ENCODE measurements around the gene SLC25A26. TPM values are rescaled to one million over a fixed set of nuclear protein-coding genes. Genes with fewer than 3 reads are reported as not detected.

SLC25A26 gene
- total RNA-seq, 3 donors from 2014 or later, result 25.6 to 31.4 (median 30.9) TPM

- DNase-seq (ENCODE audit: low spot score in 2 of 2), result no peak
Measured at GRCh38 chr3:66229931-66230330, 9.1 kb downstream of the SLC25A26 start.

GRCh38 chr3:66233033-66233432 lies 12.2 kb downstream of the SLC25A26 start:
- Histone ChIP-seq H3K36me3 (no peaks in the 10 kb centered on the region), H3K27me3 (no peaks in the 10 kb centered on the region), H3K27ac (no peak overlapping the region), H3K9me3 (no peaks in the 10 kb centered on the region), H3K4me3 (no peak overlapping the region), H3K4me1 (no peaks in the 10 kb centered on the region)
- TF ChIP-seq POLR2AphosphoS5 (IDR thresholded peaks at IDR 0.05), result no peak
- no peak for TF ChIP-seq CTCF (IDR thresholded peaks at IDR 0.05)
- TF ChIP-seq POLR2A (IDR thresholded peaks at IDR 0.05), result no peak
- no peak for DNase-seq (ENCODE audit: low spot score in 2 of 2)
- intact Hi-C loops (cut with DNase I; ENCODE audit: low total_unique reads), result no loop called here

More at GRCh38 chr3:66229931-66230330, 9.1 kb downstream of the SLC25A26 start:
- TF ChIP-seq POLR2AphosphoS5 (IDR thresholded peaks at IDR 0.05) (no peak), POLR2A (IDR thresholded peaks at IDR 0.05) (no peak), CTCF (IDR thresholded peaks at IDR 0.05) (no peak)
- intact Hi-C loops (cut with DNase I; ENCODE audit: low total_unique reads), result no loop called here
- Histone ChIP-seq H3K9me3 (no peaks in the 10 kb centered on the region), H3K36me3 (no peaks in the 10 kb centered on the region), H3K27me3 (no peaks in the 10 kb centered on the region), H3K4me3 (no peak overlapping the region), H3K27ac (no peak overlapping the region), H3K4me1 (no peaks in the 10 kb centered on the region)

- Histone ChIP-seq H3K9me3 (peaks cover 0 to 5% of the 10 kb centered on the region in 2 donors), H3K27ac (no peak overlapping the region), H3K4me3 (no peak overlapping the region), H3K27me3 (no peaks in the 10 kb centered on the region), H3K4me1 (no peaks in the 10 kb centered on the region), H3K36me3 (no peaks in the 10 kb centered on the region)
- no peak for TF ChIP-seq POLR2A (IDR thresholded peaks at IDR 0.05)
- no peak for TF ChIP-seq POLR2AphosphoS5 (IDR thresholded peaks at IDR 0.05)
- TF ChIP-seq CTCF (IDR thresholded peaks at IDR 0.05), result no peak
- intact Hi-C loops (cut with DNase I; ENCODE audit: low total_unique reads), result no loop called here
- no peak for DNase-seq (ENCODE audit: low spot score in 2 of 2)
Measured at GRCh38 chr3:66236281-66236680, 15.5 kb downstream of the SLC25A26 start.

- TF ChIP-seq CTCF (IDR thresholded peaks at IDR 0.05), result no peak
- Histone ChIP-seq H3K4me1 (no peaks in the 10 kb centered on the region), H3K27ac (no peak overlapping the region), H3K27me3 (no peaks in the 10 kb centered on the region), H3K9me3 (peaks cover 0 to 5% of the 10 kb centered on the region in 2 donors), H3K36me3 (no peaks in the 10 kb centered on the region), H3K4me3 (no peak overlapping the region)
- DNase-seq (ENCODE audit: low spot score in 2 of 2), result no peak
- intact Hi-C loops (cut with DNase I; ENCODE audit: low total_unique reads), result no loop called here
Measured at GRCh38 chr3:66237552-66237951, 16.8 kb downstream of the SLC25A26 start.

- Histone ChIP-seq H3K4me1 (no peaks in the 10 kb centered on the region), H3K27ac (no peak overlapping the region), H3K36me3 (no peaks in the 10 kb centered on the region), H3K9me3 (peaks cover 0 to 5% of the 10 kb centered on the region in 2 donors), H3K27me3 (no peaks in the 10 kb centered on the region), H3K4me3 (no peak overlapping the region)
- no peak for DNase-seq (ENCODE audit: low spot score in 2 of 2)
- intact Hi-C loops (cut with DNase I; ENCODE audit: low total_unique reads), result no loop called here
- TF ChIP-seq POLR2AphosphoS5 (IDR thresholded peaks at IDR 0.05), result no peak
- no peak for TF ChIP-seq POLR2A (IDR thresholded peaks at IDR 0.05)
- TF ChIP-seq CTCF (IDR thresholded peaks at IDR 0.05), result no peak
Measured at GRCh38 chr3:66239513-66240123, 18.8 kb downstream of the SLC25A26 start.
